ENCODE data around the gene SAMM50. TPM values are rescaled to one million over a fixed set of nuclear protein-coding genes. Genes with fewer than 3 reads are reported as not detected.

SAMM50 gene
- 100 to 1,000 TPM in 1 of 4 donors, 10 to 100 TPM in 3; 67.4 to 104 (median 72.0) TPM for total RNA-seq

DNA sequence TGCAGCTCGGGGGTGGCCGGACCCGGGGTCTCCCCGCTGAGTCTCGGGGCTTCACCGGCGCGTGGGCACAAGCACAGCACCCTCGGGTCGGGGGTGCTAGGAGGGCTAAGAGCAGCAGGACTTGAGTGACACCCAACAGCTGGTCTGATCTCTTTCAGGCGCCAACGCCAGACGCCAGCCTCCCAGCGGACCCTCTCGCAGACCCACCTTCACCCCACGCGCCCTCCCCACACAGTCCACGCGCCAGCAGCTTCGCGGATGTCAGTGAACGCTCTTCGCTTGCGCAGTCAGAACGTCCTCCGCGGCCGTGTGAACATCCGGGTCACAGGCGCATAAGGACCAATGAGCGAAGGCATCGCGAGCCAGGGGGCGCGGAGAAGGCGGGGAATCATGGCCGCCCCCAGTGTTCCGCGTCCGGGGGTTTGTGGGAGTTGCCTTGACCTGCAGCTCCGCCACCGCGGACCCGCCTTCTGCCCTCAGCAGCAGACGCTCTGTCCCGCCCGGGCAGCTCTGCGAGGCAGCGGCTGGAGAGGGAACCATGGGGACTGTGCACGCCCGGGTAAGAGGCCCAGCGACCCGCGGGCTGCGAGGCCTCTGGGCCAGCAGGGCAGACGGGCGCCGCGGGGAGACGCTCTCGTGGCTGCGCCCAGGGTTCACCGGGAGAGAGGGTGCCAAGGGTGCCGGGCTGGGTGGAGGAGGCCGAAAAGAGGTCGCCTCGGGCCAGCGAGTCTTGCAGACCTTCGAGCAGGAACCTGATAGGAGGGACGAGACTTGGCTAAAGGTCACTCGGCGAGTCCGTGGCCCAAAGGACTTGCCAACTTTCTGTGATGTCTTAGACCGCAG is at the start of gene SAMM50:
Gene SAMM50 (plus strand): TSS at position 403 of the 843 bp plus-strand sequence. CDS start 136 bp downstream, at position 539.
- Histone ChIP-seq H3K27ac (peak within 1 kb of the TSS; percentile 92 to 95 (median 93)), H3K9me3 (no peaks in the 10 kb centered on the region), H3K4me3 (peak within 1 kb of the TSS; percentile 81 to 99 (median 94)), H3K36me3 (no peaks in the 10 kb centered on the region), H3K4me1 (peaks cover 28 to 32% of the 10 kb centered on the region in 2 donors), H3K27me3 (no peaks in the 10 kb centered on the region)
- TF ChIP-seq CTCF (IDR thresholded peaks at IDR 0.05 in 4 of 5, conservative IDR thresholded peaks at IDR 0.05 in 1 of 5) (peak in 1 of 5 experiments; percentile 26), POLR2A (IDR thresholded peaks at IDR 0.05) (peak; percentile 67 to 81)
- DNase-seq (peak; percentile 90), ATAC-seq (peak; percentile 92 to 95)
- in situ Hi-C loops (cut with MboI; ENCODE audit: low sequenced_read_pairs in 4 of 4) (no loop called here), intact Hi-C loops (cut with DNase I; ENCODE audit: low total_unique reads) (loop anchor here (2.0 to 10.0 kb wide), 3 partner anchors 30 to 542 kb away; partner anchors contain the start of genes EFCAB6 and RTL6)

DNA sequence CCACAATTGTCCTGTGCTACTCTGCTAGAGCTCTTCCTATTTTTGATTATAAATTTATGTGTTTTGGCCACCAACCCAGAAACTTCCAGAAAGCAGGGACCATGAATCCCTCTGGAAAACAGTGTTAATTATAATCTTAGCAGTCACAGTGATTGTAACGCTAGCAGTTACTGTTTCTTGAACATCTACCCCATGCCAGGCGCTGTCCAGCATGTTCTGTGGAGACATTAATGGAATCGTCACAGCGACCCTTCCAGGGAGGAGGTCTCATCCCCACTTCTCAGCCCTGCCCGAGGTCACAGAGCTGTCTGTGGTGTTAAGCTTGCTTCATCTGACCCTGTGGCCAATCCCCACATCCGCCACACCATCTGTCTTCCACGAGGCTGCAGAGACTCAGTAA is 49.6 kb upstream of the SAMM50 start:
- TF ChIP-seq POLR2A (IDR thresholded peaks at IDR 0.05) (no peak), CTCF (IDR thresholded peaks at IDR 0.05 in 4 of 5, conservative IDR thresholded peaks at IDR 0.05 in 1 of 5) (no peak)
- Histone ChIP-seq H3K9me3 (no peaks in the 10 kb centered on the region), H3K27me3 (peaks cover 4 to 7% (median 6%) of the 10 kb centered on the region in 3 donors), H3K27ac (no peak overlapping the region), H3K4me1 (no peaks in the 10 kb centered on the region), H3K36me3 (no peaks in the 10 kb centered on the region), H3K4me3 (no peak overlapping the region)
- DNase-seq: no peak
- no peak for ATAC-seq
- in situ Hi-C loops (cut with MboI; ENCODE audit: low sequenced_read_pairs in 4 of 4): no loop called here
- intact Hi-C loops (cut with DNase I; ENCODE audit: low total_unique reads): no loop called here

GRCh38 chr22:43909708-43910107 is 45.5 kb upstream of the SAMM50 start:
- no peaks in the 10 kb centered on the region for H3K9me3 ChIP-seq
- no peak overlapping the region for H3K27ac ChIP-seq
- H3K27me3 ChIP-seq: peaks cover 3 to 7% (median 6%) of the 10 kb centered on the region in 3 donors
- in situ Hi-C loops (cut with MboI; ENCODE audit: low sequenced_read_pairs in 4 of 4): no loop called here
- ATAC-seq: no peak
- H3K4me3 ChIP-seq: no peak overlapping the region
- H3K36me3 ChIP-seq: no peaks in the 10 kb centered on the region
- no peaks in the 10 kb centered on the region for H3K4me1 ChIP-seq
- TF ChIP-seq CTCF (IDR thresholded peaks at IDR 0.05 in 4 of 5, conservative IDR thresholded peaks at IDR 0.05 in 1 of 5) (no peak), POLR2A (IDR thresholded peaks at IDR 0.05) (no peak)
- no peak for DNase-seq
- intact Hi-C loops (cut with DNase I; ENCODE audit: low total_unique reads): no loop called here

DNA sequence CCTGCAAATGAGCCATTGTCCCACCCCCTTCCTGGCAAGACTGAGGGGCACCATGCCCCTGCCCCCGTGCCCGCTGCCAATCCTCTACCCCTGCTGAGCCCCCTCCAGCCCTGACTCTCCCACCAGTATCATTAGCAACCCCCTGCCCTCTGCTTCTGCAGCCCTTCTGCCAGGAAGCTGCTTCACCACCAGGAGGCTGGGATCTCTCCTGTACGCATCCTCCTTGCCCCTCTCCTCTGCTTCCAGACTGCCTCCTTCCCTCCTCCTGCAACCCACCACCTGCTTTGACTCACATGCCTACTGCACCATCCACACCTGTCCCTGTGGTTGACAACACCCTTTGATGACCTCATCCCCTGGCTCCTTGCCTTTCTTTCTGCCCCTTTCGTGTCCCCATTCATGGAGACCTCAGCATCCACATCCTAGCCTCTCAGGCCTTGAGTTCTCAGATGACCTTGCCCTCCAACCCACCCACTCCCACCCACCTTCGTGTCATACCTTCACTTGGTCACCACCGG is 45.0 kb upstream of the SAMM50 start:
- no peak for TF ChIP-seq CTCF (IDR thresholded peaks at IDR 0.05 in 4 of 5, conservative IDR thresholded peaks at IDR 0.05 in 1 of 5)
- no peak for TF ChIP-seq POLR2A (IDR thresholded peaks at IDR 0.05)
- intact Hi-C loops (cut with DNase I; ENCODE audit: low total_unique reads) (no loop called here), in situ Hi-C loops (cut with MboI; ENCODE audit: low sequenced_read_pairs in 4 of 4) (no loop called here)
- Histone ChIP-seq H3K36me3 (no peaks in the 10 kb centered on the region), H3K4me3 (no peak overlapping the region), H3K27ac (no peak overlapping the region), H3K27me3 (peaks cover 1 to 7% (median 3%) of the 10 kb centered on the region in 3 donors), H3K9me3 (no peaks in the 10 kb centered on the region), H3K4me1 (no peaks in the 10 kb centered on the region)
- no peak for ATAC-seq
- DNase-seq: no peak

All from gastrocnemius medialis (tissue), 4 donors.